ENCODE data around the gene PRDX5. TPM values are rescaled to one million over a fixed set of nuclear protein-coding genes. Genes with fewer than 3 reads are reported as not detected.

Gene PRDX5
- total and polyA plus RNA-seq, 9 of the 15 experiments (the other 6 are each of a cell fraction or from before 2014, with no cell fraction given): 40.8 to 327 (median 204) TPM

DNA sequence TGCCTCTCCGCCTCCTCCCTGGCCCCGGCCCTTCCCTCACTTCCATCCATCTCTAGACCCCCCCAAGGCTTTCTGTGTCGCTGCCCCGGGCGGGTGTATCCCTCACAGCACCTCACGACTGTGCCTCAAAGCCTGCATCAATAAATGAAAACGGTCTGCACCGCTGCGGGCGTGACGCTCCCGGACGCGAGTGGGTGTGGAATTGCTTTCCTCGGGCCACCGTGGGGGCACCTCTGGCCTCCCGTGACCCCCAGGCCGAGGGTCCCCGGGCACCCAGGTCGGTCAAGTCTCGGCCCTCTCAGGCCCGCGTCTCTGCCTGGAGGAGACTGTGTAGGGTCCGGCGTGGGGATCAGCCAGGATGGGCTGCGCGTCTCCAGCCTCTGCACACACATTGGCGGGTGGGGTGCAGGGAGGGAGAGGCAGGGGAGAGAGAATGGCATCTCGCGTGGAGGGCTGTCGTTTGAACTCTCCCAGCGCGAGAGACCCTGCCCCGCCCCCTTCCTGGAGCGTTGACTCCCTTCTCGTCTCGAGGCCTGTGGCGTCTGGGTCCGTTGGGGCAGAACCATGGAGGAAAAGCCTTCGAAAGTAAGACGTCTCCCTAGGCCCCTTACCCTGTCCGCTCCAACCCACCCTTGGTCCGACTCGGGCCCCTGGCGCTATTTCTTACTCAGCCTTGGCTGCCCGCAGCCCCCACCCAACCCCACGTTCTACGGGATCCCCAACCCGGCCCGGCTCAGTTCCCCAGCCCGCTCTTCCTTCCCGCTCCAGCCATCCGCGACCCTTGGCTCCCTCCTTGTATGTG is 17.9 kb upstream of the PRDX5 start, which contains the start of gene CATSPERZ:
CATSPERZ (plus strand) TSS at position 512 of the 802 bp plus-strand sequence; CDS start at position 565, 53 bp downstream.
- ChIA-PET POLR2A (interaction anchor here (0.6 to 5.8 kb wide), 7 partner anchors 18 to 448 kb away, joined by 3 to 68 read pairs (median 5); partner anchors contain the start of genes FERMT3, PRDX5 and STIP1), CTCF (ENCODE audit: low intra/inter-chr PET ratio) (interaction anchor here (0.9 to 2.2 kb wide), 2 partner anchors 49 to 94 kb away, joined by 3 to 9 read pairs; partner anchors contain the start of gene FERMT3)
- no peaks in the 10 kb centered on the region for H3K9me3 ChIP-seq (replicated peaks; ENCODE audit: control insufficient read depth, insufficient read depth, low read depth, low read length)
- in situ Hi-C loops (cut with MboI): no loop called here
- peak within 1 kb of the TSS; percentile 88 for H3K4me2 ChIP-seq (ENCODE audit: insufficient read depth, low read length)
- ATAC-seq: no peak
- H3K27ac ChIP-seq (ENCODE audit: extremely low read depth, low read depth, low read length): no peak within 1 kb of the TSS; the same call in 2 of the 3 replicates
- H4K20me1 ChIP-seq (replicated peaks; ENCODE audit: control insufficient read depth, insufficient read depth, low read length): no peaks in the 10 kb centered on the region; the same call in 1 of the 2 replicates
- H3K27me3 ChIP-seq (ENCODE audit: control insufficient read depth in 2 of 2, insufficient read depth in 2 of 2, low read length in 2 of 2): peaks cover 31 to 32% of the 10 kb centered on the region in 2 experiments
- no peak for FAIRE-seq
- no peaks in the 10 kb centered on the region for H3K9me1 ChIP-seq (ENCODE audit: control insufficient read depth, insufficient read depth, low read length)
- peak within 1 kb of the TSS; percentile 93 for H2AFZ ChIP-seq (ENCODE audit: low read depth, low read length)
- DNase-seq (ENCODE audit: extremely low read depth in 1 of 4, low spot score in 3 of 4): no peak
- 41% methylated on average over 44 of the region's 54 CpGs for WGBS (ENCODE audit: insufficient coverage, low coverage, missing lambda C conversion rate)
- H3K9ac ChIP-seq (ENCODE audit: insufficient read depth in 1 of 2, low read depth in 2 of 2, low read length in 2 of 2): peak within 1 kb of the TSS; percentile 55 to 94
- no peaks in the 10 kb centered on the region for H3K36me3 ChIP-seq (ENCODE audit: control insufficient read depth, insufficient read depth, low read length)
- peak within 1 kb of the TSS; percentile 34 for H3K4me3 ChIP-seq
- no TSS peak for BruUV-seq (replicated peaks)
- H3K4me1 ChIP-seq (replicated peaks in 1 of 2; ENCODE audit: control insufficient read depth in 2 of 2, insufficient read depth in 2 of 2, low read length in 2 of 2): peaks cover 16 to 54% of the 10 kb centered on the region in 2 experiments
- H3K79me2 ChIP-seq (ENCODE audit: control insufficient read depth, insufficient read depth, low read length): 0 out of 3 replicates have a peak, but pooled peaks cover 4% of the 10 kb centered on the region
- intact Hi-C loops (cut with micrococcal nuclease): loop anchor here (5.0 to 10.0 kb wide), 3 partner anchors 55 to 465 kb away; partner anchors contain the start of genes FKBP2, MARK2, PPP1R14B and STIP1
- TF ChIP-seq PTRF (tag; IDR thresholded peaks at IDR 0.05) (no peak), EGR1 (conservative IDR thresholded peaks at IDR 0.05) (no peak), NR3C1 (CRISPR knock-in tag; IDR thresholded peaks at IDR 0.05) (0 out of 2 replicates have a peak, but pooled peaks have one; percentile 33), SREBF1 (IDR thresholded peaks at IDR 0.05; ENCODE audit: borderline replicate concordance, low read depth, low read length) (no peak), ZNF507 (tag; conservative IDR thresholded peaks at IDR 0.05) (no peak), ZBTB7A (IDR thresholded peaks at IDR 0.05; ENCODE audit: borderline replicate concordance, control insufficient read depth, low read depth, low read length) (no peak), MEF2A (IDR thresholded peaks at IDR 0.05; ENCODE audit: control insufficient read depth, low read depth, low read length) (no peak), ZNF561 (CRISPR knock-in tag; conservative IDR thresholded peaks at IDR 0.05) (no peak), SAFB (IDR thresholded peaks at IDR 0.05; ENCODE audit: borderline replicate concordance, low read depth, low read length) (0 out of 2 replicates have a peak, but pooled peaks have one; percentile 57), BCL6 (CRISPR knock-in tag; IDR thresholded peaks at IDR 0.05) (no peak)
- TF ChIP-seq, protein P1, sequence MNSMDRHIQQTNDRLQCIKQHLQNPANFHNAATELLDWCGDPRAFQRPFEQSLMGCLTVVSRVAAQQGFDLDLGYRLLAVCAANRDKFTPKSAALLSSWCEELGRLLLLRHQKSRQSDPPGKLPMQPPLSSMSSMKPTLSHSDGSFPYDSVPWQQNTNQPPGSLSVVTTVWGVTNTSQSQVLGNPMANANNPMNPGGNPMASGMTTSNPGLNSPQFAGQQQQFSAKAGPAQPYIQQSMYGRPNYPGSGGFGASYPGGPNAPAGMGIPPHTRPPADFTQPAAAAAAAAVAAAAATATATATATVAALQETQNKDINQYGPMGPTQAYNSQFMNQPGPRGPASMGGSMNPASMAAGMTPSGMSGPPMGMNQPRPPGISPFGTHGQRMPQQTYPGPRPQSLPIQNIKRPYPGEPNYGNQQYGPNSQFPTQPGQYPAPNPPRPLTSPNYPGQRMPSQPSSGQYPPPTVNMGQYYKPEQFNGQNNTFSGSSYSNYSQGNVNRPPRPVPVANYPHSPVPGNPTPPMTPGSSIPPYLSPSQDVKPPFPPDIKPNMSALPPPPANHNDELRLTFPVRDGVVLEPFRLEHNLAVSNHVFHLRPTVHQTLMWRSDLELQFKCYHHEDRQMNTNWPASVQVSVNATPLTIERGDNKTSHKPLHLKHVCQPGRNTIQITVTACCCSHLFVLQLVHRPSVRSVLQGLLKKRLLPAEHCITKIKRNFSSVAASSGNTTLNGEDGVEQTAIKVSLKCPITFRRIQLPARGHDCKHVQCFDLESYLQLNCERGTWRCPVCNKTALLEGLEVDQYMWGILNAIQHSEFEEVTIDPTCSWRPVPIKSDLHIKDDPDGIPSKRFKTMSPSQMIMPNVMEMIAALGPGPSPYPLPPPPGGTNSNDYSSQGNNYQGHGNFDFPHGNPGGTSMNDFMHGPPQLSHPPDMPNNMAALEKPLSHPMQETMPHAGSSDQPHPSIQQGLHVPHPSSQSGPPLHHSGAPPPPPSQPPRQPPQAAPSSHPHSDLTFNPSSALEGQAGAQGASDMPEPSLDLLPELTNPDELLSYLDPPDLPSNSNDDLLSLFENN (IDR thresholded peaks at IDR 0.05; ENCODE audit: low read depth in 2 of 2, low read length in 2 of 2): no peak
- TF ChIP-seq, protein P2, sequence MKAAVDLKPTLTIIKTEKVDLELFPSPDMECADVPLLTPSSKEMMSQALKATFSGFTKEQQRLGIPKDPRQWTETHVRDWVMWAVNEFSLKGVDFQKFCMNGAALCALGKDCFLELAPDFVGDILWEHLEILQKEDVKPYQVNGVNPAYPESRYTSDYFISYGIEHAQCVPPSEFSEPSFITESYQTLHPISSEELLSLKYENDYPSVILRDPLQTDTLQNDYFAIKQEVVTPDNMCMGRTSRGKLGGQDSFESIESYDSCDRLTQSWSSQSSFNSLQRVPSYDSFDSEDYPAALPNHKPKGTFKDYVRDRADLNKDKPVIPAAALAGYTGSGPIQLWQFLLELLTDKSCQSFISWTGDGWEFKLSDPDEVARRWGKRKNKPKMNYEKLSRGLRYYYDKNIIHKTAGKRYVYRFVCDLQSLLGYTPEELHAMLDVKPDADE (conservative IDR thresholded peaks at IDR 0.05; ENCODE audit: control insufficient read depth, low read depth, low read length): peak; percentile 14; the same call in 1 of the 2 replicates
